Skin epidermis (tissue), 12 donors: Measurements from ENCODE around the gene ACP3.
A peak's percentile ranks its signal among the peaks of the same experiment; 100 is the strongest.

Source experiments
- H3K27ac ChIP-seq, 21 experiments: fragments of 200-600 bp; sonication (generic) in 11 of 21; one replicate each; pipeline ENCODE4 v1.5.0; 2020; ENCODE audit warnings: mild to moderate bottlenecking in 3 of 21, inconsistent platforms in 2 of 21, moderate library complexity in 2 of 21
- H3K4me3 ChIP-seq, 7 experiments: fragments of 200-600 bp; sonication (generic) in 2 of 7; one replicate each; pipeline ENCODE4 v1.5.0; 2020; ENCODE audit warnings: inconsistent platforms in 2 of 7, mild to moderate bottlenecking in 2 of 7, moderate library complexity in 1 of 7

The ACP3 gene

GRCh38 chr3:132311316-132311715 lies 5.9 kb upstream of the ACP3 start:
- no peak overlapping the region for H3K4me3 ChIP-seq

GRCh38 chr3:132311841-132312240 lies 5.4 kb upstream of the ACP3 start:
- no peak overlapping the region for H3K27ac ChIP-seq
- no peak overlapping the region for H3K4me3 ChIP-seq

More at GRCh38 chr3:132311316-132311715, 5.9 kb upstream of the ACP3 start:
- H3K27ac ChIP-seq = no peak overlapping the region

GRCh38 chr3:132315851-132316250 lies 1.4 kb upstream of the ACP3 start:
- peak overlapping the region in 2 of 21 experiments; percentile 82 to 86 for H3K27ac ChIP-seq

DNA sequence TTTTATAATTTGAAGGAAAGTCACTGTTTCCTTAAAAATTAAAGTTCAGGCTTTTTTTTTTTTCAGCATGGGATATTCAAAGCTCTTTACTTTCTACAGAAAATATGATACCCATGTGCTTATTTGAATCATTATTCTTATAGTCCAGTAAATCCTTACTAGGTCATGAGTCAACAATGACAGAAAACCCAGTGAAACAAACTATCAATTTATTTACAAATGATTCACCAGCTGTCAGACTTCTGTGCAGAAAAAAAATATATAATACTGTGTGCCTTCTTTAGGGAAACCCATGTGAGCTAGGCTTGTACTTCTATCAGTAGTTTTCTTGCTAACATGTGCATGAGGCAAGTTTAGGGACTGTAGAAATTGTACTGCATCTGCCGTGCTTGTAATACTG lies 1.2 kb downstream of the ACP3 start:
- Histone ChIP-seq H3K4me3 (peak overlapping the region in 6 of 7 experiments; percentile 3 to 34 (median 28)), H3K27ac (peak overlapping the region in 19 of 21 experiments; percentile 28 to 86 (median 71))

More at GRCh38 chr3:132315851-132316250, 1.4 kb upstream of the ACP3 start:
- H3K4me3 ChIP-seq = no peak overlapping the region

DNA sequence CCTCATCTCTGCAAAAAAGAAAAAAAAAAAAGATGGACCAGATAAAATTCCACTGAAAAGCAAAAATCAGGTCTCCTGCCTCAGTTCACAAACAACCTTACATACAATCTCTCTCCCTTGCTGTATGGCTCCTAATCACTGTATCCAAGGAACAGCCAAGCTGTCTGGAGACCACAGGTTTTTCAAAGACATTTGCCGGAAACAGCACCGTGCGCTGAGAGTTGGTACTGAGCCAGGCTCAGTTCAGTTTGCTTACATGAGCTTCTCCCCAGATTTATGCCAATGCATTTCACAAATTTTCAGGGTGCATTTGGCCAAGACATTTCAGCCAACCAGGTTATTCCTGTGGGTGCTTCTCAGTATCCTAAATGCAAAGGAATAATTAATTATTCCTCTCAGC lies 4.1 kb downstream of the ACP3 start:
- Histone ChIP-seq H3K4me3 (no peak overlapping the region), H3K27ac (peak overlapping the region in 2 of 21 experiments; percentile 44 to 52)

- no peak overlapping the region for H3K4me3 ChIP-seq
- H3K27ac ChIP-seq = no peak overlapping the region
Observed at GRCh38 chr3:132325103-132325606, 7.9 kb downstream of the ACP3 start.

GRCh38 chr3:132325634-132326033 lies 8.4 kb downstream of the ACP3 start:
- H3K27ac ChIP-seq = no peak overlapping the region
- H3K4me3 ChIP-seq = no peak overlapping the region

DNA sequence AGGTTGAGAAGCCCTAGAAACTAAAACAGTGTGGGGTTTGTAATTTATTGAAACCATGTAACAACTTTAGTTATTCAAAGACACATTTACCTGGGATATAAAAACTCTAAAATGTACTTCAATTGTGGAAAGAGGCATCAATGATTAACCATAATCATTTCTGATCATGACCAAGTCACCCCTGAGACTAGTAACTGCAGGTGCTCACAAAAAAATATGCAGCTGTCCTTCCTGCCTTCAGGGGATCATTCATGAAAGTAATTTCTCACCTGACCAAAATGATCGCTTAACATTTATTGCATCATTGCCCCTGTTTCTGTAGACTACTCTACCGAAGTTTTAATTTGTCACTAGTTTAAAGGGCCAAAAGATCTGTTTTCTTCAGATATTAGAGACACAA lies 9.0 kb downstream of the ACP3 start:
- H3K4me3 ChIP-seq = no peak overlapping the region

GRCh38 chr3:132332082-132332481 lies 14.9 kb downstream of the ACP3 start:
- Histone ChIP-seq H3K27ac (no peak overlapping the region), H3K4me3 (no peak overlapping the region)

More for the DNA sequence above, 9.0 kb downstream of the ACP3 start:
- no peak overlapping the region for H3K27ac ChIP-seq

- H3K4me3 ChIP-seq = no peak overlapping the region
- H3K27ac ChIP-seq = no peak overlapping the region
Observed at GRCh38 chr3:132332508-132332907, 15.3 kb downstream of the ACP3 start.

GRCh38 chr3:132341746-132342145 lies 24.5 kb downstream of the ACP3 start:
- H3K27ac ChIP-seq = no peak overlapping the region

GRCh38 chr3:132342183-132342582 lies 25.0 kb downstream of the ACP3 start:
- H3K27ac ChIP-seq = no peak overlapping the region
- no peak overlapping the region for H3K4me3 ChIP-seq

More at GRCh38 chr3:132341746-132342145, 24.5 kb downstream of the ACP3 start:
- no peak overlapping the region for H3K4me3 ChIP-seq

DNA sequence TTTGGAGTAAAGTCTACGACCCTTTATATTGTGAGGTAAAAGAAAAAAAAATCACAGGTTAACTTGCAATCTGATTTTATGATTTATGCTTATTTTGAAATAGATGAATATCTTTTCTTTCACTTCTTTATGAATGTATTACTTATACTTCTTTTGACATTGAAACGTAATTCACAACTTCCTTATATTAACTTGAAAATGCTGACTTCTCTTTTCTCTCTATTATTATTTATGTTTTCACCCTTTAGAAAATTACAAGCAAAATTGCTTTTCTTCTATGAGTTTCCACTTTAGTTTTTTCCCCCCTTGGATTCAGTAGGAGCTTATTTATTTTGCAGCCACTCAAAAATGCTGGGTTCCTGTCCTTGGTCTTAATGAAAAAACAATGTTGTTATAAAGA lies 25.4 kb downstream of the ACP3 start:
- Histone ChIP-seq H3K4me3 (no peak overlapping the region), H3K27ac (no peak overlapping the region)

GRCh38 chr3:132343018-132343612 lies 25.9 kb downstream of the ACP3 start:
- Histone ChIP-seq H3K4me3 (no peak overlapping the region), H3K27ac (no peak overlapping the region)

DNA sequence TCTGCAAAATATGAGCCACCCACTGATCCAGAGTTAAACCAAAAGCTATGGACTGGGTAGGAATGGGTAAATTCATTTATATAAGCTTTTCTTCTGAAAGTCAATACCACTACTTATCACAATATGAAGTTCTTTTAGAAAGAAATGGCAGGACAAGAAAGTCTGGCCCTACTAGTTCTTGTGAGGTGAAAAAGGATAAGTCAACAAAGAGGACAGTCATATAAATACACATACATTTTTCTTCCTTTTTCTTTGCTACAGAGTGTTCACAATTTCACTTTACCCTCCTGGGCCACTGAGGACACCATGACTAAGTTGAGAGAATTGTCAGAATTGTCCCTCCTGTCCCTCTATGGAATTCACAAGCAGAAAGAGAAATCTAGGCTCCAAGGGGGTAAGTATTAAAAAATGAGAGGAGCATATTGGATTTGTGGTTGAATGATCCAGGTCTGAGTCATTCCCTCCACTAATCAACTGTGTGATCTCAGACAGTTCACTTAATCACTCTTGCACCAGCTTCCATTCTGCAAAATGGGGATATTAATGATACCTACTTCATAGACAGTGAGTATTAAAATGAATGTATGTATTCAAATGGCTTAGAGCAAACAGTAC lies 27.6 kb downstream of the ACP3 start:
- no peak overlapping the region for H3K27ac ChIP-seq
- no peak overlapping the region for H3K4me3 ChIP-seq

DNA sequence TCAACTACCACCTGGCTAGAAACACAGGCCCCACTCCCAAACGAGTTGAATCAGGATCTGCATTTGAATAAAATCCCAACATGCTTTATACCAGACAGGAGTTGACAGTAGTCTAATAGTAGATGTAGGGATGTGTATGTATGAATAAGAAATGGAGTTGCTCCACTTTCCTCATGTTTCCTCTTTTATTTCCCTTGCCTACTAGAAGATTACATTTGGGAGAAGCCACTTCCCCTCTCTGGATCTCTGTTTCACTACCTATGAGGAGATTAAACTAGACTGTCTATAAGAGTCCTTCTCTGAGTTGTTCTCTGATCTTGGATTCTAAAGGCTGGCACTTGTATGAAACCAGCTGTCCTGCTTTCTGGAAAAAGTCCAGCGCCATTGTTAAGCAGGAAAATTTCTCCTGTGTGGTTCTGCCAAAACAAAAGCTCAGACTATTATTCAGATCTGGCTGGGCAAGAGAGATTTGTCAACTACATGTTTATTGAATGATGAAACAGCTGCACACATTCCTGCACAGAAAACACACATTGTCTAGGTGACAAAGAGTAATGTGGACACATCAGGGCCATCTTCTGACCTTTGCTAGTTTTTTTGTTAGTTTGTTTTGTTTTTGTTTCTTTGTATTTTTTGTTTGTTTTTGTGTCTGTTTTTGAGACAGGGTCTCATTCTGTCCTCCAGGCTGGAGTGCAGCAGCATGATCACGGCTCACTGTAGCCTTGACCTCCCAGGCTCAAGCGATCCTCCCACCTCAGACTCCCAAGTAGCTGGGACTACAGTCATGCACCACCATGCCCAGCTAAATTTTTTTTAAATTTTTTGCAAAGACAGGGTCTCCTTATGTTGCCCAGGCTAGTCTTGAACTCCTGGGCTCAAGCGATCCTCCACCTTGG lies 29.9 kb downstream of the ACP3 start:
- Histone ChIP-seq H3K4me3 (no peak overlapping the region), H3K27ac (peak overlapping the region in 3 of 21 experiments; percentile 9 to 46 (median 18))

- Histone ChIP-seq H3K27ac (no peak overlapping the region), H3K4me3 (no peak overlapping the region)
Observed at GRCh38 chr3:132347811-132348210, 30.6 kb downstream of the ACP3 start.

GRCh38 chr3:132348531-132348930 lies 31.3 kb downstream of the ACP3 start:
- H3K27ac ChIP-seq = no peak overlapping the region
- H3K4me3 ChIP-seq = no peak overlapping the region

GRCh38 chr3:132350814-132351213 lies 33.6 kb downstream of the ACP3 start:
- H3K27ac ChIP-seq = no peak overlapping the region

GRCh38 chr3:132351222-132351806 lies 34.1 kb downstream of the ACP3 start:
- no peak overlapping the region for H3K27ac ChIP-seq

More at GRCh38 chr3:132350814-132351213, 33.6 kb downstream of the ACP3 start:
- H3K4me3 ChIP-seq = no peak overlapping the region

More at GRCh38 chr3:132351222-132351806, 34.1 kb downstream of the ACP3 start:
- no peak overlapping the region for H3K4me3 ChIP-seq
